B cell (primary cell): ENCODE results near the gene FARP1.

ENCODE experiments used
- EZH2 ChIP-seq: IDR thresholded peaks from 2 replicates; pipeline ENCODE4 v1.6.1; 2012; ENCODE audit warnings: borderline replicate concordance, low read depth, mild to moderate bottlenecking, moderate library complexity, low read length; ENCODE audit not compliant: insufficient read depth, poor library complexity, severe bottlenecking
- TF ChIP-seq, protein P1 (sequence below): fragments of 200-600 bp; IDR thresholded peaks from one replicate; pipeline ENCODE4 v1.8.0; 2022; ENCODE audit warnings: antibody characterized with exemption, mild to moderate bottlenecking

DNA sequence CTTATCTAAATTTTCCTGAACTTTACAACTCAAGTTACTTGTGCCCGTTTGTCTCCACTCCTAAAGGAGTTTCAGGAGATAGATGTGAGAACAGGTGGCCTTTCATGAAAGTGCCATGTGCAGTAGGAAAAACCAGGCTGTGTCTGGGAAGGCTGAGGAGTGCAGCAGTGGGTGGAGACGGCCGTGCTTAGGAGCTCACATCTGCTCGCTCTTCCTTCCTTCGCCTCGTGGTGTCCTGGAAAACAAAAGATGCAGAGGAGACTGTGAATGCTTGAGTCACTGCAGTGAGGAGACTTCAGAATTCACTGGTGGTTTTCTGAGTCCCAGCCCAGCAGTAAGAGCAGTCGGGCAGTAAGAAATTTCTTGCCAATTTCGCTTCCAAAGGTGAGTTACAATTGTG, 172.6 kb downstream of the FARP1 start:
- TF ChIP-seq, protein P1, sequence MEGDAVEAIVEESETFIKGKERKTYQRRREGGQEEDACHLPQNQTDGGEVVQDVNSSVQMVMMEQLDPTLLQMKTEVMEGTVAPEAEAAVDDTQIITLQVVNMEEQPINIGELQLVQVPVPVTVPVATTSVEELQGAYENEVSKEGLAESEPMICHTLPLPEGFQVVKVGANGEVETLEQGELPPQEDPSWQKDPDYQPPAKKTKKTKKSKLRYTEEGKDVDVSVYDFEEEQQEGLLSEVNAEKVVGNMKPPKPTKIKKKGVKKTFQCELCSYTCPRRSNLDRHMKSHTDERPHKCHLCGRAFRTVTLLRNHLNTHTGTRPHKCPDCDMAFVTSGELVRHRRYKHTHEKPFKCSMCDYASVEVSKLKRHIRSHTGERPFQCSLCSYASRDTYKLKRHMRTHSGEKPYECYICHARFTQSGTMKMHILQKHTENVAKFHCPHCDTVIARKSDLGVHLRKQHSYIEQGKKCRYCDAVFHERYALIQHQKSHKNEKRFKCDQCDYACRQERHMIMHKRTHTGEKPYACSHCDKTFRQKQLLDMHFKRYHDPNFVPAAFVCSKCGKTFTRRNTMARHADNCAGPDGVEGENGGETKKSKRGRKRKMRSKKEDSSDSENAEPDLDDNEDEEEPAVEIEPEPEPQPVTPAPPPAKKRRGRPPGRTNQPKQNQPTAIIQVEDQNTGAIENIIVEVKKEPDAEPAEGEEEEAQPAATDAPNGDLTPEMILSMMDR: no peak
- no peak for TF ChIP-seq EZH2
